Measurements from ENCODE around the gene NDFIP1. TPM values are rescaled to one million over a fixed set of nuclear protein-coding genes. Genes with fewer than 3 reads are reported as not detected.

The NDFIP1 gene
- total RNA-seq, 2 donors from 2014 or later: 37.1 to 56.9 TPM

DNA sequence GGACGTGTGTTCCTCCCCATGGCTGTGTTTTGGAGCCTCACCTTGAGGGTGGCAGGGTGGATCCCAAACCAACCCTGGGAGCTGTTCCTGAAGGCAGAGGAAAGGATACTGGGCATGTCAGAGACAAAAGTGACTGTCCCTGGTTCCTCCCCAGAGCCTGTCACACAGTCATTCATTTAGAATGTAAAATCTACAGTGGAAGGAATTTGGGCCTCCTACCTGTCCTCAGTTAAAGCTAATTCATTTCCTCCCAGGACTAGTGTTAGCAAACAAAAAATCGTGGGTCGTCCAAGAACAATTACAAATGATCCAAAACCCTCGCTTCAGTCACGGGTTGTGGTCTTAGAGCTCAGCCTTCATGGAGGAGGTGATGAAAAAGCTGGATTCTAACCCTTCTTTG is 83.2 kb downstream of the NDFIP1 start:
- no peak overlapping the region for H3K27ac ChIP-seq
- intact Hi-C loops (cut with DNase I): no loop called here
- no peak overlapping the region for H3K4me3 ChIP-seq
- no peaks in the 10 kb centered on the region for H3K9me3 ChIP-seq
- H3K27me3 ChIP-seq: no peaks in the 10 kb centered on the region
- TF ChIP-seq, protein P1, sequence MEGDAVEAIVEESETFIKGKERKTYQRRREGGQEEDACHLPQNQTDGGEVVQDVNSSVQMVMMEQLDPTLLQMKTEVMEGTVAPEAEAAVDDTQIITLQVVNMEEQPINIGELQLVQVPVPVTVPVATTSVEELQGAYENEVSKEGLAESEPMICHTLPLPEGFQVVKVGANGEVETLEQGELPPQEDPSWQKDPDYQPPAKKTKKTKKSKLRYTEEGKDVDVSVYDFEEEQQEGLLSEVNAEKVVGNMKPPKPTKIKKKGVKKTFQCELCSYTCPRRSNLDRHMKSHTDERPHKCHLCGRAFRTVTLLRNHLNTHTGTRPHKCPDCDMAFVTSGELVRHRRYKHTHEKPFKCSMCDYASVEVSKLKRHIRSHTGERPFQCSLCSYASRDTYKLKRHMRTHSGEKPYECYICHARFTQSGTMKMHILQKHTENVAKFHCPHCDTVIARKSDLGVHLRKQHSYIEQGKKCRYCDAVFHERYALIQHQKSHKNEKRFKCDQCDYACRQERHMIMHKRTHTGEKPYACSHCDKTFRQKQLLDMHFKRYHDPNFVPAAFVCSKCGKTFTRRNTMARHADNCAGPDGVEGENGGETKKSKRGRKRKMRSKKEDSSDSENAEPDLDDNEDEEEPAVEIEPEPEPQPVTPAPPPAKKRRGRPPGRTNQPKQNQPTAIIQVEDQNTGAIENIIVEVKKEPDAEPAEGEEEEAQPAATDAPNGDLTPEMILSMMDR (IDR thresholded peaks at IDR 0.05): no peak
- no peaks in the 10 kb centered on the region for H3K4me1 ChIP-seq
- no peak overlapping the region for H3K9ac ChIP-seq (ENCODE audit: low read depth in 2 of 2, low read length in 2 of 2)
- no peak for DNase-seq
- H3K36me3 ChIP-seq: no peaks in the 10 kb centered on the region

DNA sequence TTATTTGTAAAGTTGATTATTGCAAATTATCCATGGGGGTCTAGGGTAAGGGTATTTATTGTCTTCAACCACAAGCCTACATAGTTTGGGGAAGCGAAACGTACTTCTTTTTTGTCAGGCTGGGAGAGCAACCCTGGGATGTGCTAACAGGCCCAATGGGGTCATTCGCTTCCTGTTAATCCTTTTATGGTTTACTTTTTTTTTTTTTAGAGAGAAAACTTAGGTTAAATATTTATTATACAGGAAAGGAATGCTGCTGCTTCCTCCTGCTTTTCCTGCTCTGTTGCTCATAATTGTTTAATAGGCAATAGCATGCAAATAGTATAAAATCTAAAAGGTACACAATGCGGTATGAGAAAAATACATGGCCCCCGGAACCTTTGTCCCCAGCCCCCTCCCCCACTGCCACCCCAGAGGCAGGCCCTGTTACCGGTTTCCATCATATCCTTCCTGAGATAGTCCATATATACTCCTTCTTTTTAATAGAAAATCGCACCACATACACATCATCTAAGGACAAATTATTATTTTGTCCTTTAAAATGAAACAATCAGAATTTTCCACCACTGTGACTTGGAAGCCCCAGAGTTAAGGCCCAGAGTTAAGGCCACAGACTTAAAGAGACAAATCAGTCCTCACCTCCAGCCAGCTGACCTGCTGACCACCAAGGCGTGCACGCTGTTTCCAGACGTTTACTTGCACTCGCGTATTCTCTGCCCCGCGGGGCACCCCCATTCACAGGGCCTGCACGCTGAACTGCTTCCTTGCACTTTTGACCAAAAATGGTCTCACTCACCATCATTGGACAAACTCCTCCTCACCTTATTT is 83.9 kb downstream of the NDFIP1 start:
- intact Hi-C loops (cut with DNase I): no loop called here
- H3K9me3 ChIP-seq: no peaks in the 10 kb centered on the region
- no peak for DNase-seq
- no peaks in the 10 kb centered on the region for H3K36me3 ChIP-seq
- H3K27ac ChIP-seq: no peak overlapping the region
- H3K4me1 ChIP-seq: no peaks in the 10 kb centered on the region
- no peak overlapping the region for H3K4me3 ChIP-seq
- no peaks in the 10 kb centered on the region for H3K27me3 ChIP-seq
- H3K9ac ChIP-seq (ENCODE audit: low read depth in 2 of 2, low read length in 2 of 2): no peak overlapping the region
- TF ChIP-seq, protein P1 (IDR thresholded peaks at IDR 0.05): no peak

DNA sequence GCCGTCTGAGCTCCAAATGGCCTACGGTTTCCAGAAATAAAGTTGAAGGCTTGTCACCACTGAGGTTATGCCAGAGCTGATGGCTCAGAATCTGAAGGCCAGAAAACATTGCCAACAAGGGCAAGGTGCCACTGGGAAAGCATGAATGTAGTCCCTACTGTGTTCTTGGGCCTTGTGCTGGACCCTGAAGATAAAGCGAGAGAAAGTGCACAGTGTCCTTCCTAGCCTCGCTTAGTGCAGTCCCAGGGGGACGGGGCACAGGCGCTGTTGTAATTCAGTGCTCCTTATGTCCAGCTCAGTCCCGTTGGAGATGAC is 84.5 kb downstream of the NDFIP1 start:
- H3K4me3 ChIP-seq: no peak overlapping the region
- TF ChIP-seq, protein P1 (IDR thresholded peaks at IDR 0.05): no peak
- intact Hi-C loops (cut with DNase I): no loop called here
- H3K9me3 ChIP-seq: no peaks in the 10 kb centered on the region
- no peak for DNase-seq
- H3K27me3 ChIP-seq: no peaks in the 10 kb centered on the region
- no peaks in the 10 kb centered on the region for H3K4me1 ChIP-seq
- H3K9ac ChIP-seq (ENCODE audit: low read depth in 2 of 2, low read length in 2 of 2): no peak overlapping the region
- no peak overlapping the region for H3K27ac ChIP-seq
- no peaks in the 10 kb centered on the region for H3K36me3 ChIP-seq

DNA sequence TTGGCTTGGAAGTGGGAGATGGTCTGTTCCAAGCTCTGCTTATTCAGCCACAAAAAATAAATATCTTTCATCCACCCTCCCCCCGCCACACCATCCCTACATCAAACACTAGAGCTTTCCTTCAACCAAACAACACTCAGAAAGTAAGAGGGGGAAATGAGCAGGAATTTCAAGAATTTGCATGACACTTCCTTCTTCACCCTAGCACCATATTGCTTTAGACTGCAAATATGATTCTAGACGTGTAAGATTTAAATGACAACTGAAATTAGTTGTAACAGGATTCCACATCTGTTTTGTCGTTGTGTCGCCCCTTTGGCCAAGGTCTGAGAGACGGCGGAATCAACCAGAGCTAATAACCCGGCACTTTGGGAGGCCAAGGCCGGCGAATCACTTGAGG is 88.5 kb downstream of the NDFIP1 start:
- H3K4me3 ChIP-seq: no peak overlapping the region
- no peaks in the 10 kb centered on the region for H3K9me3 ChIP-seq
- no peaks in the 10 kb centered on the region for H3K27me3 ChIP-seq
- no peak for DNase-seq
- H3K36me3 ChIP-seq: no peaks in the 10 kb centered on the region
- H3K4me1 ChIP-seq: no peaks in the 10 kb centered on the region
- intact Hi-C loops (cut with DNase I): no loop called here
- no peak overlapping the region for H3K9ac ChIP-seq (ENCODE audit: low read depth in 2 of 2, low read length in 2 of 2)
- H3K27ac ChIP-seq: no peak overlapping the region
- TF ChIP-seq, protein P1 (IDR thresholded peaks at IDR 0.05): no peak

DNA sequence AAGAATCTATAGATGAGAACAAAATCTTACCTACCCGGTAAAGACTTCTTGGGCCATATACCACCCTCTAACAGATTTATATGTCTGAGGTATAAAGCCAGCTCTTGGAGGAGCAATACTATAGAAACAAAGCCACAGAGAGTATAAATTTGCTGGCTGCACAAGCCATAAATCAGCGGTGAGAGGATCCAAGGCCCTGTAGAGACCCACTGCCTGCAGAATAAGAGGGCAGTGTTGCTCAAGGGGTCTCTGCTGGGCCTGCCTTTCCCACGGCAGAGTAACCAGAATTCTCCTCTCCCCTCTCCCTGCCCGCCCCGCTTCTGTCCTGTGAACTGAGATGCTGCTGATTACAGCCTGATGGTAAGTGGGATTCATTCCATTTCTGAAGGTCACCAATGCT is 89.2 kb downstream of the NDFIP1 start:
- H3K4me1 ChIP-seq: no peaks in the 10 kb centered on the region
- no peak overlapping the region for H3K4me3 ChIP-seq
- intact Hi-C loops (cut with DNase I): no loop called here
- H3K9ac ChIP-seq (ENCODE audit: low read depth in 2 of 2, low read length in 2 of 2): no peak overlapping the region
- H3K27ac ChIP-seq: no peak overlapping the region
- no peak for DNase-seq
- TF ChIP-seq, protein P1 (IDR thresholded peaks at IDR 0.05): no peak
- no peaks in the 10 kb centered on the region for H3K9me3 ChIP-seq
- no peaks in the 10 kb centered on the region for H3K27me3 ChIP-seq
- H3K36me3 ChIP-seq: no peaks in the 10 kb centered on the region
